T-helper 1 cell treated with Interleukin-12 subunit alpha and Interleukin-12 subunit beta and Interleukin-4 antibody, amounts not matched to agents 30 μg/mL and 1 μg/mL, for 36 hours (primary cell): Measurements from ENCODE around the gene RAB15.

Experiments
- H3K27ac Mint-ChIP-seq: one replicate; pipeline ENCODE4 v1.8.0; 2021; ENCODE audit warnings: mild to moderate bottlenecking, mixed read lengths
- H3K27me3 Mint-ChIP-seq: one replicate; pipeline ENCODE4 v1.8.0; 2021; ENCODE audit warnings: low read depth, mixed read lengths
- H3K36me3 Mint-ChIP-seq: one replicate; pipeline ENCODE4 v1.8.0; 2021; ENCODE audit warnings: low read depth, mixed read lengths
- H3K4me1 Mint-ChIP-seq: one replicate; pipeline ENCODE4 v1.8.0; 2021; ENCODE audit warnings: low read depth, mixed read lengths
- H3K4me3 Mint-ChIP-seq: one replicate; pipeline ENCODE4 v1.8.0; 2021; ENCODE audit warnings: mild to moderate bottlenecking, moderate library complexity, mixed read lengths
- H3K9me3 Mint-ChIP-seq: one replicate; pipeline ENCODE4 v1.8.0; 2021; ENCODE audit warnings: mixed read lengths

Gene RAB15

DNA sequence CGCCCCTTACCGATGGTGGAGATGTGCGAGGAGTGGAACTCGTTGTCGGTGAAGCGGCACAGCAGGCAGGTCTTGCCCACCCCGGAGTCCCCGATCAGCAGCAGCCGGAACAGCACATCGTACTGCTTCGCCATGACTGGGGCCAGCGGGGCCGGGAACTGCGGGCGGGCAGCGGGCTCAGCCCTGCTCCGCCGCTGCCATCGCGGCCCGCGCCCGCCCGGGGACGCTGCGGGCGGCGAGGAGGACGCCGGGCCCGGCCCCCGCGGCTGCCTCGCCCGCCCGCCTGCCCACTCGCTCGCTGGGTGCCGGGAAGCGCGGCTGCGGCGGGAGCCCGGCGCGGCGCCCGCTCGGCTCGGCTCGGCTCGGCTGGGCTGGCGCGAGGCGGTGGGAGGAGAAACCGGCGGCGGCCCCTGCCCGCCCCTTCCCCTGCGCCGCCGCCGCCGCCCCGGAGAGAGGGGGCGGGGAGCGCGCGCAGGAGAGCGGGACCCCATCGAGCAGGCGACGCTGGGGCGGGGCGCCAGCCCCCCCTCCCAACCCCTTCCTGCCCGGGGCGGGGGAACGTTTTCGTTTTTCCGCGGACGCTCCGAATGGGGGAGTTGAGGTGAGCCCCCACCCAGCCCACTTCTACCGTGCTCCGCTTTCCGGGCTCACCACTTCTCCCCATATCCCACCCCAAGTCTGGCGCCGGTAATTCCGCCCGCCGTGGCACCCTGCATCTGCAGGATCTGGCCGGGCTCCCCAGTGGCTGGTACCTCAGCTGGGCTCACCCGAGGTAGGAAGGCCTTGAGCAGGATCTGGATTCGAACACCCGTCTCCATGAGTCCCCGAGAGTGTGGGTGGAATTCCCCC, at the start of gene RAB15:
RAB15 (minus strand) TSS at position 394 of the 849 bp plus-strand sequence; CDS start at position 134, 260 bp downstream.
- peak within 1 kb of the TSS; percentile 36 for H3K27ac Mint-ChIP-seq
- H3K36me3 Mint-ChIP-seq: no peaks in the 10 kb centered on the region
- no peaks in the 10 kb centered on the region for H3K9me3 Mint-ChIP-seq
- peaks cover 21% of the 10 kb centered on the region for H3K27me3 Mint-ChIP-seq
- peak within 1 kb of the TSS; percentile 79 for H3K4me3 Mint-ChIP-seq
- H3K4me1 Mint-ChIP-seq: peaks cover 2% of the 10 kb centered on the region

DNA sequence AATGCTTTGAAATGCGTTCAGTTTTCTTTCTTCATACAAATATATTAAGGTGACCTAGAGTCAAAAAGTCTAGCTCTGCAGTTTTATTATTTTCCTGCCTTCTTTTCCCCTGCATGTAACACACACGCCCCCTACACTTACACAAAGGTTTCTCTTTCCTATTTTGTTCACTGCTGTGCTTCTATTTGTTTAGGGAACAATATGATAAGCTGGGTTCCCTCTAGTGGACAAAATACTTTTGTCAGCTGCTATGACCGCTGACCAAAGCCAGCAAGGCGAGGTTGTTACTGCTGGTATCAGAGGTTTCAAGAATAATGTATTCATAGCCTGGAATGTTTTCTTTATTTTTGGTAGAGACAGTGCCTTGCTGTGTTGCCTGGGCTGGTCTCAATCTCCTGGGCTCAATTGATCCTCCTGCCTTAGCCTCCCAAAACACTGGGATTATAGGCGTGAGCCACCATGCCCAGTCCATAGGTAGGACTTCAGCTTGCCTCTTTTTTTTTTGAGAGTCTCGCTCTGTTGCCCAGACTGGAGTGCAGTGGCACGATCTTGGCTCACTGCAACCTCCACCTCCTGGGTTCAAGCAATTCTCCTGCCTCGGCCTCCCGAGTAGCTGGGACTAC, 47.9 kb upstream of the RAB15 start:
- H3K4me1 Mint-ChIP-seq: no peaks in the 10 kb centered on the region
- no peaks in the 10 kb centered on the region for H3K9me3 Mint-ChIP-seq
- H3K4me3 Mint-ChIP-seq: no peak overlapping the region
- peaks cover 11% of the 10 kb centered on the region for H3K36me3 Mint-ChIP-seq
- no peak overlapping the region for H3K27ac Mint-ChIP-seq
- H3K27me3 Mint-ChIP-seq: no peaks in the 10 kb centered on the region

DNA sequence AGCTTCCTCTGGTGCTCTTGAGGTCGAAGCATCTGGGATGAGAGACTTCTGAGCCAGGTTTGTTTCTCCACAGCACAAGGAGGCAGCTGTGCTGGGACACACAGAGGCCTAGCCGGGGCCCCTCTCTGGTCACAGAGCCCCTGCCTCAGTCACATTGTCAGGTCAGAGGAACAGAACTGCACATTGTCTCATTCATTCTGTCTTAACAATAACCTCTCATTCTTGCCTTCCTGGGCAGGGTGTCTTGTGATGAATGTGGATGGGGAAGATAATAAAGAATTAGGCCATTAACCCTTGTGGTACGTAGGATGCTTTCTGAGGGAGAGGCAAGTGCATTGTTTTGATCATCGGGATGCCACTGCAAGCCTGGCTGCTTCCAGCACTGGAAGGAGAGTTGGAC, 44.3 kb upstream of the RAB15 start:
- peaks cover 11% of the 10 kb centered on the region for H3K36me3 Mint-ChIP-seq
- H3K4me1 Mint-ChIP-seq: no peaks in the 10 kb centered on the region
- H3K27me3 Mint-ChIP-seq: no peaks in the 10 kb centered on the region
- no peaks in the 10 kb centered on the region for H3K9me3 Mint-ChIP-seq
- H3K4me3 Mint-ChIP-seq: no peak overlapping the region
- H3K27ac Mint-ChIP-seq: no peak overlapping the region

DNA sequence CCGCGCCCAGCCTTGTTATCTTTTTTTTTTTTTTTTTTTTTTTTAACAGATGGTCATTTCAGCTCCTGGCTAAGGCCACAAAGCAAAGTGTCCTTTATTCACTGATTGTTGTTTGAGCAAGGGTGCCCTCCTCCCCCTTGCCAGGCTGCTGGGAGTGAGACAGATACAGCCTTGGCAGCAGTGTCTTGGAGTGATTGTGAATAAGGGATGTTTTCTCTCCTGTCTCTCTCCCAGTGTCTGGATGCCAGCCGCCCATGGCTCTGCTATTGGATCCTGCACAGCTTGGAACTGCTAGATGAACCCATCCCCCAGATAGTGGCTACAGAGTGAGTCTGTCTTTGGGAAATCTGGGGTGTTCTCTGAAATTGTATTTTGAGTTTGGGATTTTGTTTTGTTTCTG, 43.3 kb upstream of the RAB15 start:
- H3K9me3 Mint-ChIP-seq: no peaks in the 10 kb centered on the region
- H3K27ac Mint-ChIP-seq: no peak overlapping the region
- peaks cover 15% of the 10 kb centered on the region for H3K36me3 Mint-ChIP-seq
- no peaks in the 10 kb centered on the region for H3K27me3 Mint-ChIP-seq
- H3K4me1 Mint-ChIP-seq: no peaks in the 10 kb centered on the region
- no peak overlapping the region for H3K4me3 Mint-ChIP-seq

DNA sequence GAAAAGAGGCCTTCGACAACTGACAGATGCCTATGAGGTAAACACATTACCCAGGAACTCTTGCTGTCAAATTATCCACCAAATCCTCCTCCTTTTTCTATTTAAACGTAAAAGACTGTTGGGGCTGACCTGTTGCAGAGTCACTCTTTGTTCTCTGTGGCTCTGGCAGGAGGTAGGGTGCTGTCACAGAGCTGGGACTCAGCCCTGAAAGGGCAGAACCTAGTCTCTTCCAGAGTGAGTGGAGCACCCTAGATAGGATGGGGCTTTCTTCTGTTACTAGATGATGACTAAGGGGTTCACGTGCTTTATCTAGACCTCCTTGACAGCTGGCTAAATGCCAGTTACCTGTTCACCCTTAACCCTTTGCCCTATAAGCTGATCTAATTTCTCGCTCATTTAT, 40.2 kb upstream of the RAB15 start:
- Mint-ChIP-seq H3K4me3 (no peak overlapping the region), H3K27ac (no peak overlapping the region)

DNA sequence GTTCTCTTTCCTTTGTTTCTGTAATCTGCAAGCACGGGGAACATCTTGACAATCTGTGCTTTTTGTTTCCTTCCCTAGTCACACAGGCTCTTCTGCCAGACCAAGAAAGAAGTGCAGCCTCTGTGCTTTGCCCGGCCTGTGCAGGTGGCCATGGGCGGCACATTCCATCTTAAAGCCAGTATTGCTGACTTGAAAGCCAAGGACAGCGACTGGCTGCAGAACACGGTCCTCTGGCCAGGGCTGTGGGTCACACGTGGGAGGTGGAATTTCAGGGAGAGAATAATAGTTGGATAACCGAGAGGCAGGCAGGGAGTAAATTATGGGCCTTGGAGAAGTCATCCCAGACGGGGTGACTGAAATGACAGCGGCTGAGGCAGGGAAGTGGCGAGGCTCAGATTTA, 39.4 kb upstream of the RAB15 start:
- H3K9me3 Mint-ChIP-seq: no peaks in the 10 kb centered on the region
- H3K36me3 Mint-ChIP-seq: peaks cover 29% of the 10 kb centered on the region
- no peak overlapping the region for H3K27ac Mint-ChIP-seq

More for the DNA sequence above, 40.2 kb upstream of the RAB15 start:
- peaks cover 4% of the 10 kb centered on the region for H3K4me1 Mint-ChIP-seq
- H3K36me3 Mint-ChIP-seq: peaks cover 29% of the 10 kb centered on the region
- H3K9me3 Mint-ChIP-seq: no peaks in the 10 kb centered on the region
- no peaks in the 10 kb centered on the region for H3K27me3 Mint-ChIP-seq

DNA sequence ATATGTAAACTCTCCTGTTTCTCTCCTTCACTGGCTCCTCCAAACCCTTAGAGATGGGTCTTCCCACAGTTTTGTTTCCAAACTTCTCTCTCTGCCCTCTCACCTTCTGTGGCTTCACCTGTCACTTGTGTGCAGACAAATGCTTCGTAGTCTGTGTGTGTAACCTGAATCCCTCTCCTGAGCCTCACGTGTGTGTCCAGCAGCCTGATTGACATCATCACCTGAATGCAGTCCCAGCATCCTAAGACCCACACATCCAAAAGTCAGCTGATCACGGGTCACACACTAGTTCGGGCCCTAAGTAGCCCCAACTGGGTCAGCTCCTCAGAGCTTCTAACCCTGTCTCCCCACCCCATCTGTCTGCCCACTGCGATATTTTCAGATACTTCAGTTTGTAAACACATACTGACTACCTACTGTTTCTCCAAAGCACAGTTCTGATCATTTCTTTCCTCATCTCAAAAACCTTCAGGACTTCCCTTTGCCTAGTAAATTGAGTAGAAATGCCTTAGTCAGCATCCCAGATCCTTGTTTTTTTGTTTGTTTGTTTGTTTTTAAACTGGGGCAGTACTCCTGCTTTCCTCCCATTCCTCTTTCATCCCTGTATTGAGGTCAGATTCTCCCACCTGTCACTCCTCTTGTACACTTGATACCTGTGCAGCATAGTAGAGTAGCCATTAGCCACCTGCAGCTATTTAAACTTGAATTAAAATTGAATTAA, 38.2 kb upstream of the RAB15 start:
- Mint-ChIP-seq H3K27ac (no peak overlapping the region), H3K9me3 (no peaks in the 10 kb centered on the region), H3K4me1 (peaks cover 6% of the 10 kb centered on the region), H3K36me3 (peaks cover 22% of the 10 kb centered on the region), H3K27me3 (no peaks in the 10 kb centered on the region), H3K4me3 (no peak overlapping the region)

More for the DNA sequence above, 39.4 kb upstream of the RAB15 start:
- Mint-ChIP-seq H3K4me1 (peaks cover 4% of the 10 kb centered on the region), H3K27me3 (no peaks in the 10 kb centered on the region), H3K4me3 (no peak overlapping the region)

DNA sequence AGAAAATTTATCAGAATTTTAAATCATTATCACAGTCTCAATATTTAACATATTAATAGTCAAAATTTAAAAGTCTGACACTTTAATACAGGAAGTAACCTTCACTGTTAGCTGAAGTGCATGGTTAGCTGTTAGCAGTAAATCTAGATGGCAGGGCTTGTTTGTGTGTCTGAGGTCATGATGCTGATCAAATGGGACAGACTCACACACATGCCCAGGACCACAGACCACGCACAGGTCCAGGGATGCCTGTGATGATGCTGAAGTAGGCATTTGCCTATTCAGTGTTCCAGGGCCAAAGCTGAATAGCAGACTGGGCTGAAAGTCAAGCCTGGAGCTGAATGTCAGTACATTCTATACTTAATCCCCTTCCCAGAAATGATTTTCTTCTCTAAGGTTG, 35.1 kb upstream of the RAB15 start:
- no peaks in the 10 kb centered on the region for H3K9me3 Mint-ChIP-seq
- peaks cover 19% of the 10 kb centered on the region for H3K4me1 Mint-ChIP-seq
- no peak overlapping the region for H3K4me3 Mint-ChIP-seq
- H3K27me3 Mint-ChIP-seq: no peaks in the 10 kb centered on the region
- H3K36me3 Mint-ChIP-seq: peaks cover 23% of the 10 kb centered on the region
- no peak overlapping the region for H3K27ac Mint-ChIP-seq

DNA sequence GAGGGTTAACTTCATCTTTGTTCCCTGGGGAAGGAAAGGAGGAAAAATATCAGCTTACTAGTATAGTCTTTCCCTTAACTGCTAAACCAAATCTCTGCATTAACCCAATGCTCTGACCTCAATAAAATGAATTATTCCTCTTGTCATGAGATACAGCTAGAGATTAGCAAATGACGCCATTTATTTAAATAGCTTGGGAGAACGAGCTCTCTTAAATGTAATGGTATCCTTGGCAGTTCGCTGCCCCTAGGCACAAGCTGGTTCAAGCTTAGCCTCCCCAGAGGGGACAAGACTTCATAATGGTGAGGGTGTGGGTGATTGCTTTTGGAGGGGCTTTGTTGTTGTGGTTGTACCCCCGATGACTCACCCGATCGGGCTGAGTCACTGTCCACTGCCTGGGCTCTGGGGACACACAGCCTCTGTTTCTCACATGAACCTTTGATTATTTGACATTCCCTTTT, 34.2 kb upstream of the RAB15 start:
- Mint-ChIP-seq H3K27ac (no peak overlapping the region), H3K9me3 (no peaks in the 10 kb centered on the region), H3K27me3 (no peaks in the 10 kb centered on the region), H3K36me3 (peaks cover 20% of the 10 kb centered on the region), H3K4me1 (peaks cover 19% of the 10 kb centered on the region), H3K4me3 (no peak overlapping the region)

DNA sequence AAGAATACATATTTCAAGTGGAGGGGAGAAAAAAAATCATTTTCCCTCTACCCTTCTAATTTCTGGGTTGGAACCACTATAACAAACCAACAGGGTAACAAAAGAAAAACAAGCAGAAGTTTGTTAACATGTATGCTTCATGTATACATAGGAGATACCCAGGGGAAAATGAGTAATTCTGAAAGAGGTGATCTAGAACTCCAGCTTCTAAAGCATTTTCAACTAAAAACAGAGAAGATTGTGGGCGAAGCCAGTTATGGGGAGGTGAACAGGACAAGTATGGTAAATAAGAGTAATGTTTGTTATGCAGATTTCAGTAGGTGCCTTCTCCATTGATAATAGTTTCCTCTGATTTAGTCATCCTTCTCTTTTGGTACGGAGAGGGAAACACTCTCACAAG, 31.3 kb upstream of the RAB15 start:
- Mint-ChIP-seq H3K9me3 (no peaks in the 10 kb centered on the region), H3K36me3 (peaks cover 5% of the 10 kb centered on the region), H3K27ac (no peak overlapping the region), H3K27me3 (no peaks in the 10 kb centered on the region), H3K4me1 (peaks cover 17% of the 10 kb centered on the region), H3K4me3 (no peak overlapping the region)

DNA sequence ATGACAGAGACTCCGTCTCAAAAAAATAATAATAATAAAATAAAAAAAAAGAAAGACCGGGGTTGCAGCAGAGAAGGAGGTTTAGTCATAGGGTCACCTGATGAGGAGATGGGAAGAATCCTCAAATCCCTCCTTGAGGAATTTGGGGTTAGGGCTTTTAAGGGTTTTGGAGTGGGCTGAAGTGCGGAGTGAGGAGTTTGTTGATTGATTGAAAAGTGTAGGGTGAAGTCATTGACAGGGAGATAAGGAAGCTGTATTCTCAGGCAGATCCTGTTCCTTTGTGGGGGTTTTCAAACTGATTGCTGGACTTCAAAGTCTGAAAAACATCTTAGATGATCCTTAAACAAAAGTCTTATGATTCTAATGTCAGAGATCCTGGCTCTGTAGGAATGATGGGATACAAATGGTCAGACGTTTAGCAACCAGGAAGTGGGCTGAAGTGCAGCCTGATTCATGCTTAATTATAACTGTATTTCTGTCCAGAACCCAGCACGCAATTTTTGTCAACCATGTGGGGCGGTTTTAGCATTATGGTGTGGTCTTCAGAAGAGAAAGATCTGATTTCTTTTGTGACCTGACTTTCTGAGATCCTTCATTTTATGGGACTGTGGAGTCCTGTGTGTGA, 30.6 kb upstream of the RAB15 start:
- Mint-ChIP-seq H3K4me3 (no peak overlapping the region), H3K4me1 (peaks cover 18% of the 10 kb centered on the region), H3K9me3 (no peaks in the 10 kb centered on the region), H3K27me3 (no peaks in the 10 kb centered on the region), H3K27ac (no peak overlapping the region), H3K36me3 (peaks cover 3% of the 10 kb centered on the region)

DNA sequence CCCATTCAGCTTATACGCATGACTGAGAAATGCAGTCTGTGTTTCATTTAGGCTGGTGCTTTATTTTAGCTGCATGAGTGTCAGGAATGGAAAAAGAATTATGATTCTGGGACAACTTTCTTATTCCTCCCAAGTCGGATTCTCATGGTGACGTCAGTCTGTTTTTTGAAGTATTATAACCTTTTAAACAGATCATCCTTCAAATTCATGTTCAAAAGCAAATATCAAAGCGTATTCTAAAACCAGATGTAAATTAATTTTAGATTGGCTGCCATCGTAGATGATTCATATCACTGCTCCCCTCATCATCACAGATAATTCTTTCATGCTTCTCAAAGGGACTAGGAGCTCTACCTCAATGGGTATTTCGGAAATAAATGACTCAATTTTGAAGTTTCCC, 29.6 kb upstream of the RAB15 start:
- Mint-ChIP-seq H3K4me1 (peaks cover 18% of the 10 kb centered on the region), H3K9me3 (no peaks in the 10 kb centered on the region), H3K36me3 (peaks cover 3% of the 10 kb centered on the region), H3K27me3 (no peaks in the 10 kb centered on the region), H3K4me3 (no peak overlapping the region), H3K27ac (no peak overlapping the region)

DNA sequence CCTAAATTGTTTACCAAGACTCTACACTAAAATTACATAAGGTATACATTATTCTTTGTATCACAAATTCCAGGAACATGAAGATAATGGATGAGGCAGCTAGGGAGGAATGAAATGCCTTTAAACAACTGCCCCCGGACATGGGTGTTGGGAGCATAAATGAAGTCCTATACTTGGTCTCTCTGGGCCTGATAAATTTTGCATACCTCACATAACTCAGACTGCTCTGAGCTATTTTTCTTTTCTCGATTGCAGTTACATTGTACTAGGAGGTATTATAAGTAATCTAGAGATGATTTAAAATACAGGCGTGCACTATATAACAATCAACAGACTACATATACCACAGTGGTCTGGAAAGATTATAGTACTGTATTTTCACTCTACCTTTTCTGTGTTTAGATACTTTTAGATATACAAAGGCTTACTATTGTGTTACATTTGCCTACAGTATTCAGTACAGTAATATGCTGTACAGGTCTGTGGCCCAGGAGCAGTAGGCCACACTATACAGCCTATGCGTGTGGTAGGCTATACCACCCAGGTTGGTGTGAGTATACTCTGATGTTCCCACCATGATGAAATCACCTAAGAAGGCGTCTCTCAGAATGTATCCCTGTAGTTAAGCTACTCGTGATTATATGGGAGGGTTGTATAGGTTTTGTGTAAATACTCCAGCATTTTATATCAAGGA, 28.9 kb upstream of the RAB15 start:
- Mint-ChIP-seq H3K27ac (no peak overlapping the region), H3K36me3 (peaks cover 3% of the 10 kb centered on the region), H3K4me1 (peaks cover 18% of the 10 kb centered on the region), H3K9me3 (no peaks in the 10 kb centered on the region), H3K27me3 (no peaks in the 10 kb centered on the region), H3K4me3 (no peak overlapping the region)

DNA sequence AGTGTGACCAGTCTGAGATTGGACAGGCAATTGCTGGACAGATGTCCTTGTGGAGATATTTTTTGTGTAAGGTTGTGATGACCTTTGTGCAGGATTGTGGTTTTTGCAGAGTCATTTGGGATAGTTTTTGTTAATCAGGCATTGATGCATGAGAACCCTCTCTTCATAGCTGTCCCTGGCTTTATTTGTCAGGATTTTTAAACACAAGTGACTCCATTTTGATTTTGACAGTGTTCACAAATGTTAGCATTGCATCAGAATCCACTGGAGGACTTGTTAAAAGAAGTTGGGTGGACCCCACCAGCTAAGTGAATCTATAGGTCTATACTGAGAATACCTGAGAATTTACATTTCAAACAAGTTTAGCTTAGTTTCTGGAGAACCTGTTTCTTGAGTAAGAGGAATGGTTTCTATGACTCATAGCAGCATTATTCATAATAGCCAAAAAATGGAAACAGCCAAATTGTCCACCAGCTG, 26.4 kb upstream of the RAB15 start:
- H3K9me3 Mint-ChIP-seq: no peaks in the 10 kb centered on the region
- H3K4me3 Mint-ChIP-seq: no peak overlapping the region
- no peaks in the 10 kb centered on the region for H3K27me3 Mint-ChIP-seq
- H3K27ac Mint-ChIP-seq: no peak overlapping the region
- H3K36me3 Mint-ChIP-seq: no peaks in the 10 kb centered on the region
- H3K4me1 Mint-ChIP-seq: peaks cover 12% of the 10 kb centered on the region
